Epithelial cell of proximal tubule (primary cell): ENCODE results near the gene OR6C70. TPM values are rescaled to one million over a fixed set of nuclear protein-coding genes. Genes with fewer than 3 reads are reported as not detected.
"Not testable (repeated sequence)": the region's sequence is repeated elsewhere in the genome, so short reads cannot be mapped to it uniquely, and the experiment has no call there.

Experiments
- DNase-seq: peaks from one replicate; pipeline ENCODE4 v3.0.0-alpha.2; 2011; ENCODE audit warnings: low read depth
- H3K4me3 ChIP-seq: 2 replicates; pipeline ENCODE4 v1.5.1; 2011; ENCODE audit warnings: low read depth, mild to moderate bottlenecking, low read length
- CTCF ChIP-seq: conservative IDR thresholded peaks from 2 replicates; pipeline ENCODE4 v1.5.1; 2012; ENCODE audit warnings: low read depth, mild to moderate bottlenecking, low read length
- total RNA-seq: library from RNA; depleted of rRNA; stranded (reverse); fragments of >200 nt; gene quantifications from 2 replicates; pipeline ENCODE4 v1.2.3, GENCODE V29; 2015

Gene OR6C70
- total RNA-seq, 1 donor from 2014 or later, result not detected

GRCh38 chr12:55445357-55445756 is 24.6 kb downstream of the OR6C70 start:
- no peak for TF ChIP-seq CTCF
- H3K4me3 ChIP-seq, result no peak overlapping the region
- no peak for DNase-seq

- DNase-seq, result no peak
- no peak for TF ChIP-seq CTCF
Observed at GRCh38 chr12:55443776-55444175, 26.2 kb downstream of the OR6C70 start, which contains the start of gene OR6C2. TSS of gene OR6C2 (plus strand) at chr12:55444076. CDS start at chr12:55452214, 8,138 bp downstream.

GRCh38 chr12:55441233-55441632 is 28.7 kb downstream of the OR6C70 start:
- H3K4me3 ChIP-seq, result not testable (repeated sequence)

More at GRCh38 chr12:55443776-55444175, 26.2 kb downstream of the OR6C70 start, which contains the start of gene OR6C2:
- no peak within 1 kb of the TSS for H3K4me3 ChIP-seq

GRCh38 chr12:55428331-55429243 is 41.4 kb downstream of the OR6C70 start:
- no peak overlapping the region for H3K4me3 ChIP-seq
- no peak for DNase-seq
- TF ChIP-seq CTCF, result no peak

More at GRCh38 chr12:55441233-55441632, 28.7 kb downstream of the OR6C70 start:
- not testable (repeated sequence) for DNase-seq

- TF ChIP-seq CTCF, result no peak
- DNase-seq, result no peak
- no peak within 1 kb of the TSS for H3K4me3 ChIP-seq
Observed at GRCh38 chr12:55425954-55426353, 44.0 kb downstream of the OR6C70 start, which contains the start of gene OR6C76. TSS of gene OR6C76 (plus strand) at chr12:55426254. CDS start at chr12:55426254, 0 bp downstream.

GRCh38 chr12:55420307-55420962 is 49.5 kb downstream of the OR6C70 start:
- H3K4me3 ChIP-seq, result no peak overlapping the region
- peak; percentile 9 for DNase-seq
- no peak for TF ChIP-seq CTCF

Other genes with a start within 250 kb of the OR6C70 start
- not detected in 2 replicates for gene OR10A7, start 249.1 kb downstream of the OR6C70 start, total RNA-seq
- gene OR6C74, start 225.5 kb downstream of the OR6C70 start, total RNA-seq, result not detected in 2 replicates
- not detected in 2 replicates for gene OR6C6, start 173.6 kb downstream of the OR6C70 start, total RNA-seq
- not detected in 2 replicates for gene OR6C1, start 155.8 kb downstream of the OR6C70 start, total RNA-seq
- not detected in 2 replicates for gene OR6C3, start 139.4 kb downstream of the OR6C70 start, total RNA-seq
- 0.29 TPM in 1 of 2 replicates, not detected in the other for gene OR6C75, start 107.2 kb downstream of the OR6C70 start, total RNA-seq
- gene OR6C65, start 69.6 kb downstream of the OR6C70 start, total RNA-seq, result not detected in 2 replicates
- not detected in 2 replicates for gene OR6C76, start 43.9 kb downstream of the OR6C70 start, total RNA-seq
- gene OR6C2, start 26.1 kb downstream of the OR6C70 start, total RNA-seq, result not detected in 2 replicates
- not detected in 2 replicates for gene OR6C68, start 22.2 kb upstream of the OR6C70 start, total RNA-seq
- gene OR6C4, start 79.5 kb upstream of the OR6C70 start, total RNA-seq, result not detected in 2 replicates
- not detected in 2 replicates for gene OR2AP1, start 102.3 kb upstream of the OR6C70 start, total RNA-seq
- gene OR10P1, start 166.8 kb upstream of the OR6C70 start, total RNA-seq, result not detected in 2 replicates
- gene ITGA7, start 237.8 kb upstream of the OR6C70 start, total RNA-seq, result 3.8 and 7.7 TPM in 2 replicates
- gene BLOC1S1, start 245.9 kb upstream of the OR6C70 start, total RNA-seq, result 157 and 187 TPM in 2 replicates